ENCODE data around the gene TRAFD1.

The TRAFD1 gene

GRCh38 chr12:112184056-112184887, 58.9 kb downstream of the TRAFD1 start:
- Histone ChIP-seq H3K36me3 (ENCODE audit: insufficient read depth, low read length) (peaks cover 61% of the 10 kb centered on the region; the same call in 1 of the 2 replicates), H3K27ac (no peak overlapping the region), H3K9ac (ENCODE audit: insufficient read length) (no peak overlapping the region), H3K9me3 (ENCODE audit: low read depth, low read length) (no peaks in the 10 kb centered on the region), H3K4me3 (no peak overlapping the region)
- no peak for DNase-seq (ENCODE audit: low read depth, low spot score)
- TF ChIP-seq FOXP2 (optimal IDR thresholded peaks at IDR 0.05; ENCODE audit: control extremely low read depth, extremely low read length, insufficient read depth) (no peak), POLR2AphosphoS5 (IDR thresholded peaks at IDR 0.05; ENCODE audit: borderline replicate concordance, low read depth, low read length) (no peak), EZH2 (IDR thresholded peaks at IDR 0.05) (no peak)

GRCh38 chr12:112185093-112185923, 59.9 kb downstream of the TRAFD1 start:
- no peak for DNase-seq (ENCODE audit: low read depth, low spot score)
- Histone ChIP-seq H3K9me3 (ENCODE audit: low read depth, low read length) (no peaks in the 10 kb centered on the region), H3K9ac (ENCODE audit: insufficient read length) (no peak overlapping the region), H3K4me3 (no peak overlapping the region), H3K36me3 (ENCODE audit: insufficient read depth, low read length) (peaks cover 56% of the 10 kb centered on the region; the same call in 1 of the 2 replicates), H3K27ac (no peak overlapping the region)
- TF ChIP-seq POLR2AphosphoS5 (IDR thresholded peaks at IDR 0.05; ENCODE audit: borderline replicate concordance, low read depth, low read length) = no peak
- no peak for TF ChIP-seq EZH2 (IDR thresholded peaks at IDR 0.05)
- TF ChIP-seq FOXP2 (optimal IDR thresholded peaks at IDR 0.05; ENCODE audit: control extremely low read depth, extremely low read length, insufficient read depth) = no peak

- H3K9ac ChIP-seq (ENCODE audit: insufficient read length) = no peak overlapping the region
- H3K4me3 ChIP-seq = no peak overlapping the region
- no peak for DNase-seq (ENCODE audit: low read depth, low spot score)
- no peaks in the 10 kb centered on the region for H3K9me3 ChIP-seq (ENCODE audit: low read depth, low read length)
- H3K27ac ChIP-seq = no peak overlapping the region
- TF ChIP-seq FOXP2 (optimal IDR thresholded peaks at IDR 0.05; ENCODE audit: control extremely low read depth, extremely low read length, insufficient read depth) (no peak), POLR2AphosphoS5 (IDR thresholded peaks at IDR 0.05; ENCODE audit: borderline replicate concordance, low read depth, low read length) (no peak), EZH2 (IDR thresholded peaks at IDR 0.05) (no peak)
- H3K36me3 ChIP-seq (ENCODE audit: insufficient read depth, low read length) = peaks cover 69% of the 10 kb centered on the region
Observed at GRCh38 chr12:112188130-112188830, 62.9 kb downstream of the TRAFD1 start.

GRCh38 chr12:112190231-112191025, 65.1 kb downstream of the TRAFD1 start:
- no peak for DNase-seq (ENCODE audit: low read depth, low spot score)
- no peak overlapping the region for H3K4me3 ChIP-seq
- H3K36me3 ChIP-seq (ENCODE audit: insufficient read depth, low read length) = peaks cover 69% of the 10 kb centered on the region
- TF ChIP-seq FOXP2 (optimal IDR thresholded peaks at IDR 0.05; ENCODE audit: control extremely low read depth, extremely low read length, insufficient read depth) (no peak), EZH2 (IDR thresholded peaks at IDR 0.05) (no peak), POLR2AphosphoS5 (IDR thresholded peaks at IDR 0.05; ENCODE audit: borderline replicate concordance, low read depth, low read length) (no peak)
- H3K9ac ChIP-seq (ENCODE audit: insufficient read length) = no peak overlapping the region
- no peaks in the 10 kb centered on the region for H3K9me3 ChIP-seq (ENCODE audit: low read depth, low read length)
- no peak overlapping the region for H3K27ac ChIP-seq

- peaks cover 73% of the 10 kb centered on the region for H3K36me3 ChIP-seq (ENCODE audit: insufficient read depth, low read length)
- DNase-seq (ENCODE audit: low read depth, low spot score) = no peak
- H3K27ac ChIP-seq = no peak overlapping the region
- H3K9ac ChIP-seq (ENCODE audit: insufficient read length) = no peak overlapping the region
- H3K4me3 ChIP-seq = no peak overlapping the region
- TF ChIP-seq EZH2 (IDR thresholded peaks at IDR 0.05) (no peak), POLR2AphosphoS5 (IDR thresholded peaks at IDR 0.05; ENCODE audit: borderline replicate concordance, low read depth, low read length) (no peak), FOXP2 (optimal IDR thresholded peaks at IDR 0.05; ENCODE audit: control extremely low read depth, extremely low read length, insufficient read depth) (no peak)
- no peaks in the 10 kb centered on the region for H3K9me3 ChIP-seq (ENCODE audit: low read depth, low read length)
Observed at GRCh38 chr12:112191201-112191600, 65.8 kb downstream of the TRAFD1 start.

- no peak overlapping the region for H3K9ac ChIP-seq (ENCODE audit: insufficient read length)
- H3K36me3 ChIP-seq (ENCODE audit: insufficient read depth, low read length) = peaks cover 77% of the 10 kb centered on the region
- H3K27ac ChIP-seq = no peak overlapping the region
- DNase-seq (ENCODE audit: low read depth, low spot score) = no peak
- TF ChIP-seq POLR2AphosphoS5 (IDR thresholded peaks at IDR 0.05; ENCODE audit: borderline replicate concordance, low read depth, low read length) (no peak), FOXP2 (optimal IDR thresholded peaks at IDR 0.05; ENCODE audit: control extremely low read depth, extremely low read length, insufficient read depth) (no peak), EZH2 (IDR thresholded peaks at IDR 0.05) (no peak)
- no peaks in the 10 kb centered on the region for H3K9me3 ChIP-seq (ENCODE audit: low read depth, low read length)
- H3K4me3 ChIP-seq = no peak overlapping the region
Observed at GRCh38 chr12:112191840-112192321, 66.5 kb downstream of the TRAFD1 start.

GRCh38 chr12:112192475-112192874, 67.1 kb downstream of the TRAFD1 start:
- Histone ChIP-seq H3K9me3 (ENCODE audit: low read depth, low read length) (no peaks in the 10 kb centered on the region), H3K9ac (ENCODE audit: insufficient read length) (no peak overlapping the region), H3K36me3 (ENCODE audit: insufficient read depth, low read length) (peaks cover 79% of the 10 kb centered on the region), H3K27ac (no peak overlapping the region), H3K4me3 (no peak overlapping the region)
- no peak for TF ChIP-seq FOXP2 (optimal IDR thresholded peaks at IDR 0.05; ENCODE audit: control extremely low read depth, extremely low read length, insufficient read depth)
- no peak for TF ChIP-seq EZH2 (IDR thresholded peaks at IDR 0.05)
- TF ChIP-seq POLR2AphosphoS5 (IDR thresholded peaks at IDR 0.05; ENCODE audit: borderline replicate concordance, low read depth, low read length) = no peak
- no peak for DNase-seq (ENCODE audit: low read depth, low spot score)
